Activated naive CD4-positive, alpha-beta T cell treated with anti-CD3 and anti-CD28 coated beads, Interleukin-2, amount 50 U/mL, for 72 hours (primary cell): ENCODE data around the gene TIMP1. TPM values are rescaled to one million over a fixed set of nuclear protein-coding genes. Genes with fewer than 3 reads are reported as not detected.
"Not testable (repeated sequence)": the region's sequence is repeated elsewhere in the genome, so short reads cannot be mapped to it uniquely, and the experiment has no call there.

ENCODE experiments used
- ATAC-seq, 2 donors: fragments of 150-1000 bp; cut with Tn5 transposase; 2 replicates each; pipeline ENCODE4 v1.10.0; 2021; ENCODE audit warnings: mild to moderate bottlenecking in 2 of 2, moderate library complexity in 2 of 2
- DNase-seq, 2 donors: peaks; one replicate each; pipeline ENCODE4 v3.0.0; 2021 to 2022; ENCODE audit warnings: low spot score in 2 of 2
- H3K27ac Mint-ChIP-seq, 2 donors: one replicate each; pipeline ENCODE4 v1.8.0; 2022; ENCODE audit warnings: mild to moderate bottlenecking in 2 of 2, mixed read lengths in 2 of 2
- H3K36me3 Mint-ChIP-seq, 2 donors: one replicate each; pipeline ENCODE4 v1.8.0; 2022; ENCODE audit warnings: mixed read lengths in 2 of 2
- H3K9me3 Mint-ChIP-seq, 2 donors: one replicate each; pipeline ENCODE4 v1.8.0; 2022; ENCODE audit warnings: mixed read lengths in 2 of 2
- total RNA-seq, 2 donors: library from RNA; stranded (reverse); gene quantifications; one replicate each; pipeline ENCODE4 v1.2.3, GENCODE V29; 2022

TIMP1 gene
- total RNA-seq, 2 donors from 2014 or later: 26.1 to 32.7 TPM

- Mint-ChIP-seq H3K9me3 (no peaks in the 10 kb centered on the region), H3K36me3 (no peaks in the 10 kb centered on the region), H3K27ac (no peak overlapping the region)
- DNase-seq (no peak), ATAC-seq (no peak)
Observed at GRCh38 chrX:47586043-47586787, 4.0 kb downstream of the TIMP1 start.

GRCh38 chrX:47587091-47587891 is 5.1 kb downstream of the TIMP1 start:
- Mint-ChIP-seq H3K36me3 (no peaks in the 10 kb centered on the region), H3K27ac (no peak overlapping the region), H3K9me3 (no peaks in the 10 kb centered on the region)
- ATAC-seq: no peak
- no peak for DNase-seq

GRCh38 chrX:47587906-47588735 is 5.9 kb downstream of the TIMP1 start:
- H3K27ac Mint-ChIP-seq: no peak overlapping the region
- ATAC-seq (no peak), DNase-seq (no peak)
- no peaks in the 10 kb centered on the region for H3K9me3 Mint-ChIP-seq
- H3K36me3 Mint-ChIP-seq: no peaks in the 10 kb centered on the region

- Mint-ChIP-seq H3K36me3 (no peaks in the 10 kb centered on the region), H3K9me3 (no peaks in the 10 kb centered on the region), H3K27ac (no peak overlapping the region)
- no peak for DNase-seq
- no peak for ATAC-seq
Observed at GRCh38 chrX:47590984-47591383, 8.7 kb downstream of the TIMP1 start.

GRCh38 chrX:47593522-47593921 is 11.3 kb downstream of the TIMP1 start:
- ATAC-seq: no peak
- Mint-ChIP-seq H3K36me3 (peaks cover 5 to 12% of the 10 kb centered on the region in 2 donors), H3K9me3 (peaks cover 4 to 5% of the 10 kb centered on the region in 2 donors), H3K27ac (no peak overlapping the region)
- no peak for DNase-seq

GRCh38 chrX:47595716-47596251 is 13.5 kb downstream of the TIMP1 start:
- DNase-seq (no peak), ATAC-seq (no peak)
- H3K27ac Mint-ChIP-seq: no peak overlapping the region
- peaks cover 4 to 5% of the 10 kb centered on the region in 2 donors for H3K9me3 Mint-ChIP-seq
- peaks cover 5 to 12% of the 10 kb centered on the region in 2 donors for H3K36me3 Mint-ChIP-seq

GRCh38 chrX:47596256-47596655 is 14.0 kb downstream of the TIMP1 start:
- Mint-ChIP-seq H3K27ac (no peak overlapping the region), H3K9me3 (peaks cover 4 to 5% of the 10 kb centered on the region in 2 donors), H3K36me3 (peaks cover 5 to 12% of the 10 kb centered on the region in 2 donors)
- DNase-seq (no peak), ATAC-seq (no peak)

GRCh38 chrX:47597222-47597621 is 15.0 kb downstream of the TIMP1 start:
- Mint-ChIP-seq H3K9me3 (peaks cover 4 to 5% of the 10 kb centered on the region in 2 donors), H3K36me3 (peaks cover 5 to 12% of the 10 kb centered on the region in 2 donors)

GRCh38 chrX:47603125-47603524 is 20.9 kb downstream of the TIMP1 start:
- not testable (repeated sequence) for H3K27ac Mint-ChIP-seq, DNase-seq, H3K9me3 Mint-ChIP-seq, H3K36me3 Mint-ChIP-seq, ATAC-seq

More at GRCh38 chrX:47597222-47597621, 15.0 kb downstream of the TIMP1 start:
- no peak overlapping the region for H3K27ac Mint-ChIP-seq
- no peak for ATAC-seq
- DNase-seq: no peak

- no peaks in the 10 kb centered on the region for H3K9me3 Mint-ChIP-seq
- H3K27ac Mint-ChIP-seq: no peak overlapping the region
- no peaks in the 10 kb centered on the region for H3K36me3 Mint-ChIP-seq
- DNase-seq: no peak
- ATAC-seq: no peak
Observed at GRCh38 chrX:47605024-47605423, 22.8 kb downstream of the TIMP1 start.

- Mint-ChIP-seq H3K27ac (no peak overlapping the region), H3K9me3 (no peaks in the 10 kb centered on the region), H3K36me3 (no peaks in the 10 kb centered on the region)
- no peak for DNase-seq
- no peak for ATAC-seq
Observed at GRCh38 chrX:47607091-47607490, 24.9 kb downstream of the TIMP1 start.

- Mint-ChIP-seq H3K36me3 (no peaks in the 10 kb centered on the region), H3K27ac (no peak overlapping the region), H3K9me3 (no peaks in the 10 kb centered on the region)
- DNase-seq: no peak
- ATAC-seq: no peak
Observed at GRCh38 chrX:47608130-47608810, 26.0 kb downstream of the TIMP1 start.

- ATAC-seq (no peak), DNase-seq (no peak)
- Mint-ChIP-seq H3K27ac (no peak overlapping the region), H3K9me3 (no peaks in the 10 kb centered on the region), H3K36me3 (no peaks in the 10 kb centered on the region)
Observed at GRCh38 chrX:47610511-47610910, 28.3 kb downstream of the TIMP1 start.

GRCh38 chrX:47611489-47611888 is 29.3 kb downstream of the TIMP1 start:
- Mint-ChIP-seq H3K36me3 (no peaks in the 10 kb centered on the region), H3K27ac (no peak overlapping the region), H3K9me3 (no peaks in the 10 kb centered on the region)
- ATAC-seq (no peak), DNase-seq (no peak)

- no peaks in the 10 kb centered on the region for H3K36me3 Mint-ChIP-seq
- H3K9me3 Mint-ChIP-seq: no peaks in the 10 kb centered on the region
- no peak for DNase-seq
- ATAC-seq: no peak
- no peak overlapping the region for H3K27ac Mint-ChIP-seq
Observed at GRCh38 chrX:47611926-47612325, 29.7 kb downstream of the TIMP1 start.

- Mint-ChIP-seq H3K27ac (no peak overlapping the region), H3K9me3 (no peaks in the 10 kb centered on the region), H3K36me3 (no peaks in the 10 kb centered on the region)
- no peak for ATAC-seq
- no peak for DNase-seq
Observed at GRCh38 chrX:47612418-47612817, 30.2 kb downstream of the TIMP1 start.
